Measurements from ENCODE around the gene CDH20. TPM values are rescaled to one million over a fixed set of nuclear protein-coding genes. Genes with fewer than 3 reads are reported as not detected.

CDH20 gene
- total RNA-seq, 4 donors from 2014 or later = 1.2 to 4.1 (median 1.6) TPM

DNA sequence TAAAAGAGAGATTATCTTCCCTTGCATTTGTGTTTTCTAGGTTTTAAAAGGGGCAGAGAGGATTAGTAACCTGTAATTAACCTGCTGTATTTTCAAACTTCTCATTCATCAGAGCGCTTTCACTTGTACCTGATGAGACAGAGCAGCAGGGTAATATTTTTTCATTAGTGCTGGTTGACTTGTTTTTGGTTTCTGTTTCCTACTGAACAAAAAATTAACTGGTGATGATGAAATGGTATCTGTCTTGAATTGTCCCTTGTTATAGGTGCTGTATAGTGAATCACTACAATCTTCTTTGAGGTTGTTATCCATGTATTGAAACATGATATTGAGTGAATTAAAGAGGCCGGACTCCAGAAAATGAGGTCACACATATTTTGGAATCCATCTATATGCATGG lies 37.9 kb downstream of the CDH20 start:
- no peak for TF ChIP-seq CTCF (IDR thresholded peaks at IDR 0.05)
- TF ChIP-seq EP300 (IDR thresholded peaks at IDR 0.05) = no peak
- TF ChIP-seq POLR2AphosphoS5 (IDR thresholded peaks at IDR 0.05) = no peak
- TF ChIP-seq POLR2A (IDR thresholded peaks at IDR 0.05) = no peak
- Histone ChIP-seq H3K36me3 (no peaks in the 10 kb centered on the region), H3K27me3 (no peaks in the 10 kb centered on the region), H3K4me1 (no peaks in the 10 kb centered on the region), H3K9me3 (no peaks in the 10 kb centered on the region), H3K4me3 (no peak overlapping the region), H3K27ac (no peak overlapping the region)
- WGBS = 90% methylated on average over 2 of the region's 2 CpGs
- no peak for DNase-seq (ENCODE audit: low spot score in 2 of 2)

- H3K36me3 ChIP-seq = no peaks in the 10 kb centered on the region
- no peak for DNase-seq (ENCODE audit: low spot score in 2 of 2)
- H3K27me3 ChIP-seq = no peaks in the 10 kb centered on the region
- no peak for TF ChIP-seq CTCF (IDR thresholded peaks at IDR 0.05)
- TF ChIP-seq POLR2A (IDR thresholded peaks at IDR 0.05) = no peak
- TF ChIP-seq POLR2AphosphoS5 (IDR thresholded peaks at IDR 0.05) = no peak
- TF ChIP-seq EP300 (IDR thresholded peaks at IDR 0.05) = no peak
- no peak overlapping the region for H3K4me3 ChIP-seq
- H3K4me1 ChIP-seq = no peaks in the 10 kb centered on the region
- 58% methylated on average over 4 of the region's 4 CpGs for WGBS
- H3K9me3 ChIP-seq = no peaks in the 10 kb centered on the region
- no peak overlapping the region for H3K27ac ChIP-seq
Observed at GRCh38 chr18:61379827-61380226, 46.6 kb downstream of the CDH20 start.

GRCh38 chr18:61388010-61388409 lies 54.8 kb downstream of the CDH20 start:
- Histone ChIP-seq H3K36me3 (no peaks in the 10 kb centered on the region), H3K4me1 (peaks cover 7% of the 10 kb centered on the region), H3K27me3 (no peaks in the 10 kb centered on the region), H3K4me3 (no peak overlapping the region), H3K9me3 (no peaks in the 10 kb centered on the region), H3K27ac (no peak overlapping the region)
- 55% methylated on average over 2 of the region's 2 CpGs for WGBS
- no peak for TF ChIP-seq POLR2AphosphoS5 (IDR thresholded peaks at IDR 0.05)
- no peak for TF ChIP-seq POLR2A (IDR thresholded peaks at IDR 0.05)
- TF ChIP-seq CTCF (IDR thresholded peaks at IDR 0.05) = no peak
- TF ChIP-seq EP300 (IDR thresholded peaks at IDR 0.05) = no peak
- DNase-seq (ENCODE audit: low spot score in 2 of 2) = no peak

- DNase-seq (ENCODE audit: low spot score in 2 of 2) = no peak
- no peaks in the 10 kb centered on the region for H3K36me3 ChIP-seq
- no peaks in the 10 kb centered on the region for H3K9me3 ChIP-seq
- TF ChIP-seq EP300 (IDR thresholded peaks at IDR 0.05) (no peak), CTCF (IDR thresholded peaks at IDR 0.05) (no peak), POLR2A (IDR thresholded peaks at IDR 0.05) (no peak), POLR2AphosphoS5 (IDR thresholded peaks at IDR 0.05) (no peak)
- no peaks in the 10 kb centered on the region for H3K27me3 ChIP-seq
- H3K4me1 ChIP-seq = peaks cover 2% of the 10 kb centered on the region
- no peak overlapping the region for H3K4me3 ChIP-seq
- no peak overlapping the region for H3K27ac ChIP-seq
Observed at GRCh38 chr18:61394983-61395382, 61.8 kb downstream of the CDH20 start.

GRCh38 chr18:61397222-61397621 lies 64.0 kb downstream of the CDH20 start:
- DNase-seq (ENCODE audit: low spot score in 2 of 2) = no peak
- Histone ChIP-seq H3K27me3 (no peaks in the 10 kb centered on the region), H3K27ac (no peak overlapping the region), H3K9me3 (no peaks in the 10 kb centered on the region), H3K4me3 (no peak overlapping the region), H3K36me3 (no peaks in the 10 kb centered on the region), H3K4me1 (peaks cover 3% of the 10 kb centered on the region)
- WGBS = 69% methylated on average over 3 of the region's 3 CpGs
- TF ChIP-seq CTCF (IDR thresholded peaks at IDR 0.05) (no peak), POLR2AphosphoS5 (IDR thresholded peaks at IDR 0.05) (no peak), EP300 (IDR thresholded peaks at IDR 0.05) (no peak), POLR2A (IDR thresholded peaks at IDR 0.05) (no peak)

Measured in suprapubic skin (tissue), 4 donors.